Mammary epithelial cell (primary cell): ENCODE data around the gene TACC3.

Experiments used
- CTCF ChIP-seq, 2 donors: IDR thresholded peaks in 1 of 2; conservative IDR thresholded peaks in 1 of 2; 2 replicates each; pipeline ENCODE4 v1.5.1; 2011 to 2012; ENCODE audit warnings: inconsistent platforms in 2 of 2, low read length in 2 of 2, mild to moderate bottlenecking in 2 of 2, control low read depth in 1 of 2, low read depth in 1 of 2; ENCODE audit not compliant: insufficient read depth in 1 of 2; ENCODE audit errors: extremely low read depth in 1 of 2
- EZH2 ChIP-seq: IDR thresholded peaks from 2 replicates; pipeline ENCODE4 v1.6.1; 2012; ENCODE audit warnings: low read length, inconsistent platforms, borderline replicate concordance

- no peak for TF ChIP-seq CTCF (conservative IDR thresholded peaks at IDR 0.05 in 1 of 2, IDR thresholded peaks at IDR 0.05 in 1 of 2; ENCODE audit: extremely low read depth in 1 of 2, insufficient read depth in 1 of 2, low read depth in 1 of 2, low read length in 2 of 2)
- no peak for TF ChIP-seq EZH2
These were observed 41.8 kb downstream of the TACC3 start for GRCh38 chr4:1763070-1763549.
